SU-DHL-6 (cell line): ENCODE measurements around the gene C5orf15.

Experiments used
- H2AFZ ChIP-seq: fragments of 200-600 bp; sonication (generic); 2 replicates; pipeline ENCODE4 v1.6.1; 2014; ENCODE audit warnings: low read depth, mild to moderate bottlenecking, moderate library complexity, mixed read lengths, antibody characterized with exemption, low read length; ENCODE audit not compliant: severe bottlenecking
- H3F3A ChIP-seq: fragments of 200-600 bp; shearing (Covaris generic); 2 replicates; pipeline ENCODE4 v1.6.0; 2016; ENCODE audit warnings: antibody characterized with exemption, mild to moderate bottlenecking; ENCODE audit not compliant: insufficient read depth
- H3K27ac ChIP-seq: fragments of 200-600 bp; sonication (generic); 2 replicates; pipeline ENCODE4 v1.5.1; 2016; ENCODE audit warnings: low read depth, mild to moderate bottlenecking, low read length, moderate library complexity, mixed read lengths
- H3K27me3 ChIP-seq: fragments of 200-600 bp; sonication (generic), shearing (Covaris generic); 2 replicates; pipeline ENCODE4 v1.6.0; 2014; ENCODE audit warnings: mild to moderate bottlenecking, low read length
- H3K36me3 ChIP-seq: fragments of 200-600 bp; sonication (generic); 2 replicates; pipeline ENCODE4 v1.6.1; 2014; ENCODE audit warnings: mild to moderate bottlenecking, low read length, mixed read lengths
- H3K4me2 ChIP-seq: fragments of 300-600, 200-600 bp; shearing (Covaris generic), sonication (generic); 2 replicates; pipeline ENCODE4 v1.6.0; 2014; ENCODE audit warnings: low read length, low read depth, mild to moderate bottlenecking; ENCODE audit not compliant: poor library complexity, severe bottlenecking
- H3K4me3 ChIP-seq: fragments of 200-600 bp; sonication (generic); 2 replicates; pipeline ENCODE4 v1.5.1; 2014; ENCODE audit warnings: antibody characterized with exemption, low read length, mild to moderate bottlenecking, mixed read lengths; ENCODE audit not compliant: insufficient read depth, poor library complexity, severe bottlenecking
- H3K79me2 ChIP-seq: fragments of 200-600 bp; sonication (generic); 2 replicates; pipeline ENCODE4 v1.6.1; 2014; ENCODE audit warnings: mild to moderate bottlenecking, low read length, moderate library complexity; ENCODE audit not compliant: insufficient read depth
- H3K9ac ChIP-seq: fragments of 200-600 bp; sonication (generic); 2 replicates; pipeline ENCODE4 v1.7.0; 2014; ENCODE audit warnings: mild to moderate bottlenecking, low read length
- H3K9me2 ChIP-seq: fragments of 200-600 bp; sonication (generic); replicated peaks from 2 replicates; pipeline ENCODE4 v1.6.1; 2014; ENCODE audit warnings: low read length; ENCODE audit not compliant: insufficient read depth
- H3K9me3 ChIP-seq: fragments of 200-600 bp; sonication (generic); 2 replicates; pipeline ENCODE4 v1.6.1; 2014; ENCODE audit warnings: low read length, mixed read lengths; ENCODE audit not compliant: insufficient read depth
- H4K20me1 ChIP-seq: fragments of 200-600 bp; sonication (generic); 2 replicates; pipeline ENCODE4 v1.6.1; 2014; ENCODE audit warnings: low read depth, mild to moderate bottlenecking, antibody characterized with exemption, low read length, moderate library complexity, mixed read lengths
- CTCF ChIP-seq: fragments of 200-600 bp; sonication (generic); IDR thresholded peaks from one replicate; pipeline ENCODE4 v1.5.1; 2017; ENCODE audit warnings: antibody characterized with exemption, mild to moderate bottlenecking, low read length, moderate library complexity; ENCODE audit not compliant: insufficient read depth, poor library complexity, severe bottlenecking
- EZH2phosphoT487 ChIP-seq: fragments of 200-600 bp; sonication (generic), shearing (Covaris generic); conservative IDR thresholded peaks from 2 replicates; pipeline ENCODE4 v1.6.1; 2018; ENCODE audit warnings: mild to moderate bottlenecking, antibody characterized with exemption, low read length, moderate library complexity, mixed read lengths

Gene C5orf15

GRCh38 chr5:133907075-133907474 is 61.4 kb downstream of the C5orf15 start:
- no peak overlapping the region for H2AFZ ChIP-seq
- no peaks in the 10 kb centered on the region for H3F3A ChIP-seq
- H3K27me3 ChIP-seq: no peaks in the 10 kb centered on the region
- H3K4me3 ChIP-seq: no peak overlapping the region
- H4K20me1 ChIP-seq: no peaks in the 10 kb centered on the region
- H3K79me2 ChIP-seq: no peaks in the 10 kb centered on the region
- no peak overlapping the region for H3K4me2 ChIP-seq
- no peaks in the 10 kb centered on the region for H3K9me2 ChIP-seq
- H3K9me3 ChIP-seq: no peaks in the 10 kb centered on the region
- H3K27ac ChIP-seq: no peak overlapping the region
- H3K9ac ChIP-seq: no peak overlapping the region
- no peaks in the 10 kb centered on the region for H3K36me3 ChIP-seq
- no peak for TF ChIP-seq EZH2phosphoT487
- no peak for TF ChIP-seq CTCF

GRCh38 chr5:133906303-133906702 is 62.1 kb downstream of the C5orf15 start:
- H3K27me3 ChIP-seq: no peaks in the 10 kb centered on the region
- H2AFZ ChIP-seq: no peak overlapping the region
- no peaks in the 10 kb centered on the region for H3K36me3 ChIP-seq
- no peaks in the 10 kb centered on the region for H4K20me1 ChIP-seq
- H3K9ac ChIP-seq: no peak overlapping the region
- H3K27ac ChIP-seq: no peak overlapping the region
- H3K9me3 ChIP-seq: no peaks in the 10 kb centered on the region
- H3K9me2 ChIP-seq: no peaks in the 10 kb centered on the region
- H3K79me2 ChIP-seq: no peaks in the 10 kb centered on the region
- TF ChIP-seq EZH2phosphoT487 (no peak), CTCF (no peak)
- no peak overlapping the region for H3K4me3 ChIP-seq
- no peaks in the 10 kb centered on the region for H3F3A ChIP-seq
- no peak overlapping the region for H3K4me2 ChIP-seq
